NCI-H2196 treated with DMSO at 0.1 percent for 48 hours (cell line): ENCODE data around the gene TMEM255A.
A peak's percentile ranks its signal among the peaks of the same experiment; 100 is the strongest.
"Not testable (repeated sequence)": the region's sequence is repeated elsewhere in the genome, so short reads cannot be mapped to it uniquely, and the experiment has no call there.

Source experiments
- DNase-seq: peaks from one replicate; lab custom pipeline; 2025; ENCODE audit not compliant: unreplicated experiment; lab: John Stamatoyannopoulos, UW

Gene TMEM255A

DNA sequence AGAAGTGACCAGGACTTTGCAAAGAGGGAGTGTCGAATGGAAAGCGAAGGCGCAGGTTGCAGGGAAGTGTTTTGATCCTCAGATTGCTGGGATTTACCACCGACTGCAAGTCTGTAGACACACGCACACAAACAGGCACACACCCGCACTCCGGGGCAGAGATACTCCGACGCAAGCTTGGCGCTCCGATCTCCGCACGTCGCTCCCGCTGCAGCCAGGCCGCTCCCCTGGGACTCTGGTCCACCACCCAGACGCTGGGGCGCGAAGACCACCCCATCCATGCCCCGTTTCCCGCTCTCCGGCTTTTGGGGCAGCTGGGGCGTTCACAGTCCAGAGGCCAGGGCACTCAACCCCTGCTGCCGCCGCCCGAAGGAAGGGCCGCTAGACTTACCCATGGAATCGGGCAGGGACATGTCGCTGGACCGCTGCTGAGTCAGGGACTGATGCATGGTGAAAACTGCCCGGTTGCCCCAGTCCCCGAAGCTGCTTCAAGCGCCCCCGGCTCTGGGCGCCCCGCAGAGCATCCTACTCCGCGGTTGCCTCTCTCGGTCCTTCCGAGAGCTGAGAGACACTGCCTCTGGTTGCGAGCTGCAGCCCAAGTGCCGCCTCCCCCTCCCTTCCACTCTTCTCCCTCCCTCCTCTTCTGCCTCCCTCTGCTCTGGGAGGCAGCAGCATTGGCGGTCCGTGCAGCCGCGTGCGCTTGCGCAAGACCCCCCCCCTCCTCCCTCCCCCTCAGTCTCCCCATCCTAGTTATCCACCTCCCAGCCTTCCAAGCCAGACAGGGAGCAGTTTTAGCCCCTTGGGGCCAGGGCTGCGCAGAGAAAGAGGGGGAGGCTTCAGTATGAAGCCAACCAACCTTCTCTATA is at the start of gene TMEM255A:
Gene TMEM255A, minus strand, starts transcription at position 601 of the 866 bp plus-strand sequence. Its CDS starts 152 bp downstream, at position 449.
- DNase-seq, result no peak

DNA sequence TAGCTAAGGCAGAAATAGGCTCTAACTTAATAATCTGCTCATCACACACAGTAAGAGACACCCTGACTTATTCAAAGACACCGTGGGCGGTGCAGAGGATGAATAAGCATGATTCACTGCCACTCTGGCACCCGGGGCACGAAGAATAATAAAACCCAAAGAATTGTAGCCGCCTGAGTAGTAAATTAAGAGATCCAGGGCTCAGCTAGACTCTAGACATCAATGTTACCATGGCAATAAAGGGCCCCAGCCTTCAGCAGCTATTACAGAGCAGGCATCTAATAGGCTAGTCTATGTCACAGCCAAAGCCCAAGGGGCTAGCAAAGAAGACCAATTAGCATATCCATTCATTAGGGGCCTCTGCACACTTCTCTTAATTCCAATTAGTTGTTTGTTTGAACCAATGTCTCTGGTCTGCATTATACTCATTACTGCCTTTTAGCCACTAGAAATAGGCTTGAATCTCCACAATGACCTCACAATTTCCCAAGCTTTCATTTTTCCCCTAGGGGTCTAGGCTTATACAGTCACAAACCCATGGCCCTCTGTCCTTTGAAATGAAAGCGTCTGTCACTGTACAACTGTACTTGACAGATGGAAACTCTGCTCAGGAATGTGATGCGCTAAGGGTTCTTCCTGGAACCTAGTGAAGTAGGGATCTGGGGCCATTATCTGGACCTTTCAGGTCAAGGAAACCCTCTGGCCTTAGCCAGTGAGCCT is 47.6 kb upstream of the TMEM255A start:
- no peak for DNase-seq

DNA sequence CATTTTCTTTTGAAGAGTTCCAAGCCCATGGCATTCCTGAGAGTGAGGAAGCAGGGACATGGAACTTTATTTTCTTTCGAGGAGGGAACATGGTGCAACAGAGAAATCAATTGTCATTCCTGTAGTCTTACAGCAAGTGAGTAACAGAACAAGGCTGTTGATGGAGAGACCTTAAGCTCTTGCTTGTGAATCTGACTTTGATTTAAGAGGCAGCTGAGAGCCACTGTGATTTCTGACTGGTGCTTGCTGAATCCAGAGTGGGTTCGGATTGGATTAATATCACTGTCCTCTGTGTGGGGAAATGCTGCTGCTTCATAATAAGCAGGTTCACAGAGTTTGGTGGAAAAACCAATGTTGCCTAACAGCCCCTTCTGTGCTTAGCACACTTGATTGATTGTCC is 45.9 kb upstream of the TMEM255A start:
- DNase-seq, result no peak

DNA sequence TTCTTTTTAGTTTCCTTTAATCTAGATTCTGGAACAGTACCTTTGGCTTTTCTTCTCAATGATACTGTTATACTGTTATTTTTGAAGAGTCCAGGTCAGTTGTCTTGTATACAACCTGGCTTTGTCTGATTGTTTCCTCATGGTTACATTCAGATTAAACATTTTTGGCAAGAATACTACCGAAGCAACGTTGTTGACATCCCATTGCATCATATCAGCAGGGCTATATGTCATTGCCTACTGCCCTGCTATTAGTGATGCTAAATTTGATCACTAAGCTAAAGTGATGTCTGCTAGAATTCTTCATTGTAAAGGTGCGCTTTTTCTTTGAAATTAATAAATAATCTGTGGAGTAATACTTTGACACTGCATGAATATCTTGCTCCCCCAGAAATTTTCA is 44.8 kb upstream of the TMEM255A start:
- DNase-seq, result no peak

DNA sequence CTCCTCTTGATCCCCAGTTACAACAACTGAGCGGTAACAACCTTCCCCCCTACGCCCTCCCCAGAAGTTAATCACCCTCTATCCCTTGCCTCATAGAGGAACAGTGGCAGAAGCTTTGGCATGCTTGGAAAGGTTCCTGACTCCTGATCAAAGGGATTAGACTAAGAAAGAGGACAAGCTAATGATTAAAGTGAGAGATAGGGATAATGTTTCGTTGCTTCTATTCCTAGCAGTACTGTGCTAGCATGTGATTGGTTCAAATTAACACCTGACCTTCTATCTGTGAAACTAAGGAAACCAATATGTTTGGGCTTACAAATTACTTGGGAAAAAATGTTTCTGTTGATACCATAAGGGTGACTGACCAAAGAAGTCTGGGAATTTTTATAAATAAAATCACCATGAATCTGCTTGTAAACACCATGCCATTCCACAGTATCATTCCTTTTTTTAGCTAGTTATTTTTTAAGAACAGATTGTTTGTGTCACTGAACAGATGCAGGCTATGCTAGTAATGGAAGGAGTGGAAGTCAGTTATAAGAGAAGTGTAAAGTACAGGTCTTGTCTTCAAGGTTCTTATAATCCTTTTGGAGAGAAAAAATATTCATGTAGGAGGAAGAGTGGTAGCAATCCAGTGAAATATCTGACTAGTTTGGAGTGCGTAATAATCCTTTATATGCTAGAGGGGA is 39.3 kb upstream of the TMEM255A start:
- DNase-seq, result no peak

DNA sequence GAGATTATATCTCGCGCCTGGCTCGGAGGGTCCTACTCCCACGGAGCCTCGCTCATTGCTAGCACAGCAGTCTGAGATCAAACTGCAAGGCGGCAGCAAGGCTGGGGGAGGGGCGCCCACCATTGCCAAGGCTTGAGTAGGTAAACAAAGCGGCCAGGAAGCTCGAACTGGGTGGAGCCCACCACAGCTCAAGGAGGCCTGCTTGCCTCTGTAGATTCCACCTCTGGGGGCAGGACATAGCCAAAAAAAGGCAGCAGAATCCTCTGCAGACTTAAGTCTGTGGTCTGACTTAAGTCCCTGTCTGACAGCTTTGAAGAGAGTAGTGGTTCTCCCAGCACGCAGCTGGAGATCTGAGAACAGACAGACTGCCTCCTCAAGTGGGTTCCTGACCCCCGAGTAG is 33.3 kb upstream of the TMEM255A start:
- not testable (repeated sequence) for DNase-seq

DNA sequence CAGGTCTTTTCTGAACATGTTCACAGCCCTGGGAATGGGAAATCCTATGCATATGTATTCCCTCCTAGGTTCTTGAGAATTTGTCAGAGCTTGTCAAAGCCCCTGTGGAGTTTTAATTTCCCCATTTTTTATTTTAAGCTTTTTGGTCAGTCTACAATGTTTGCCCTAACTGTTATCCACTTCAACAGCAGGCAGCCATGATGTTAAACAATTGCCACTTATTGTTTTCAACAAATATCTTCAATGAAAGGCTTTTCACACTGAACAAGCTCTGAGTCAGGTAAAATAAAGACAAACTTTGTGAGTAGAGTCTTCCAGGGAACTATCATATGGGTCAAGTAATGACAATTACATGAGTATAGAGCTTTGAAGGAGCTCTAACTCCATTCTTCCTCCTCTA is 25.6 kb upstream of the TMEM255A start:
- DNase-seq, result no peak

DNA sequence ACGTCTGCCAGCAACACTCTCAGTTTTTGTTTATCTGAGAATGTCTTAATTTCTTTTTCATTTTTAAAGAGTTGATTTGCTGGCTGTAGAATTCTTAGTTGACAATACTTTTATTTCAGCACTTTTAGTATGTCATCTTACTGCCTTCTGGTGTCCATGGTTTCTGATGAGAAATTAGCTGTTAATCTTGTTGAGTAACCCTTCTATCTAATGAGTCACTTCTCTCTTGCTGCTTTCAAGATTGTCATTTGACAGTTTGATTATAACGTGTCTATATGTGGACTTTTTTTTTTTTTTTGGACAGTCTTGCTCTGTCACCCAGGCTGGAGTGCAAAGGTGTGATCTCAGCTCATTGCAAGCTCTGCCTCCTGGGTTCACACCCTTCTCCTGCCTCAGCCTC is 24.0 kb upstream of the TMEM255A start:
- no peak for DNase-seq

DNA sequence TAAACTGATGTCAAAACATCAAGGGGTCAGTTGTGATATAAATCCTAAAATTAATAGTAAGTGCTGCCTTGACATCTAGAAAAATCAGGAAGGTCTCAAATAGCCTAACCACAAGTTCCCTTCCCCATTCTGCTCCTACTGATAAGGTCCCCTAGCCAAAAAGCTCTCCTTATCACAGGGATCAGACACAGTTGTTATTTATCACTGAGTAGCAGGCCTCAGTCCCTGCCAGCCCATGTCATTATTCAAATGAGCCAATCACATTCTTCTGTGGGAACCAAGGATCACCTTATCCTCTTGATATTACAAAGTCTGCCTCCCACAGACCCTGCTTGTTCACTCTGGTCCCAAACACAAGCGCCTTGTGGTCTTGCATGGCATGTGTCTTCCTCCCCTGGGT is 23.3 kb upstream of the TMEM255A start:
- no peak for DNase-seq

DNA sequence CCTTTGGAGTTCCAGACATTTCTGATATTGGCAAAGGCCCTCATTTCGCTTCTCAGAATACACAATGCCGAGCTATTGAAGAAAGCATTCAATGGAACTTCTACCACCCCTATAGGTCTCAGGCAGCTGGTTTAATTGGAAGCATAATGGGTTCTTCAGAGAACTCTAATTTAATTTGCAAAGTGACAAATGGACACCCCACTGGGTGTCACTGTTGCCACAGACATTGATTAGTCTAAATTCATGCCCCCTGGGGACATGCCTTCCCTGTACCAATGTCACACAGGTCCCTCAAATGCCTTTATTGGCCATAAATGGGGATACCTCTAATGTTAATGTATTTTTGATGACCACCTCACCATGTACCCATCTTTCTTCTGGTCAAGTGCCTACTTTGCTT is 22.9 kb upstream of the TMEM255A start:
- no peak for DNase-seq

DNA sequence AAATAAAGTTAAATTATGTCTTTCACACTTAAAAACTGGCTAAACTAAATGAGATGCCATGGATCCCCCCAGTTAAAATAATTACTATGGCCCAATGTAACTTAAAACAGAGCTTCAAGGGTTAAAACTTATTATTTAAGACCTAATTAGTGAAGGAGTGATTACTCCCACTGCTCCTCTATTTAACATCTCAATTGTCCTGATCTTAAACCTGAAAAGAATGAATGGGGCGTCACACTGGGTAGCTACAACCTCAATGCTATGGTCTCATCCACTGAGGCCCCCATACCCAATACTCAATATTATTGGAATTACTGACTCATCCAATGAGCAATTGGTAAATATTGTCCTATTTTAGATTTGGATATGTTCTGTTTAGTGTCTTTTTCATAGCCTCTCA is 21.1 kb upstream of the TMEM255A start:
- no peak for DNase-seq

DNA sequence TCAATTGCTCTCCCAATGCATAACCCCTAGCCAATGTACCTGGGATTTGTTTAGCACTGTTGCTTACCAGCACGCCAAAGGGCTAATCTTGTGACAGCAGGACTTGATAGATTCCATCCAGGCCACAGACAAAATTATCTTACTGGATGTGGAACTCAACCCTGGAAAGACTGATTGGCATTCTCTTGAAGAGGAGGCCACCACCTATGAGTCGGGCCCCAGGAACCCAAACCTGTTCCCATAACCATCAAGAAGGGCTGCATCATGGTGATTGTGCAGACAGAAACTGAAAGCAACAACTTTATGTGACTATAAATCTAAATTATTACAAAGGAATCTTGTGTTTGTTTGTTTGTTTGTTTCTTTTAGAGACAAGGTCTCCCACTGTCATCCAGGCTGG is 19.9 kb upstream of the TMEM255A start:
- no peak for DNase-seq

DNA sequence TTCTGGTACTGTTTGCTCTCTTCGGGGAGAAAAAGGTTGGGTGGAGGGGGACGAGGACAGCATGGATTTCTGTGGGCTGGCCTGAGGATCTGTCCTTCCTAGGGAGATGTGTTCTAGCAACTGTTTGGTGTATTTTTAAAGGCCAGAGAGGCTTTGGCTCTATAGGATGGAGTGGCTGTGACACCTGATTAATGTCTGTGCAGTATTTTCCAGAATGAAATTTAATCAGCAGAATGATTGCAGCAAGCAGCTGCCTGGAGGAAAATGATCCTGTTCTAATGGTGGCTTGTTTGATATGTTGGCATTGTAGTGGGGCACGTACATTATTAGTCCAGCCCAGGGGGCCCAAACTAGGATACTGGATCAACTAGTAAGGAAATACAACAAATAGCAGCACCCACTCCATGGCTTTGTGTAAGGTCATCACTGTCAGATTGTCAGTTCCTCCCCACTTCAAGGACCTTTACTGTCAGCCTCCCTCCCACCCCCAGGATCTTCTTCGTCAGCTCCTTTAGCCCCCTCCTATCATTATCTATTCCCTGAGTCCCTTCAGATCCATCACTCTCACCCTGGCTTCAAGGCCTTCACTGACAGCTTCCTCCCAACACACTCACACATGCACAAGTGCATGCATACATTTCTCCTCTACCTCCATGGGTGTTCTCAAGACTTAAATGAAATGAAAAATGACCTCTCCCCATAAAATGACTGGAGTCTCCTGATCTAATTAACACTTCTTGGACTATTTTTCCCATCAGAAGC is 10.4 kb upstream of the TMEM255A start:
- DNase-seq, result no peak

DNA sequence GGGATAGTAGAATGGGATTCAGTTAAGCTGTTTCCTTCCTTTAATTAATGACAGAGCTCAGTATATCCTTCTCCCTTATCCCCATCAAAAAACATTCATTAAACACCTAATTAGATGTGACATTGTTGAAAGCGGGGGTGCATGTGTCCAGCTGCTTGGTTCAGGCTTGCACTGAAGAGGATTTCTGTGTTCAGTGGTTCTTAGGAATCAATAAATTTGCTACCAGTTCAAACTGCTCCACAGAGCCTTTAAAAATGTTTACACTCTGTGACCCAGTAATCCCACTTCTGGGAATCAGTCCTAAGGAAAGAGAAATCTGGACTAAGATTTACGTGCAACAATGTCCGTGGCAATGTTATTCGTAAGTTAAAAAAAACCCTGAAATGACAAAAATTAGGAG is 7.2 kb upstream of the TMEM255A start:
- DNase-seq, result no peak

DNA sequence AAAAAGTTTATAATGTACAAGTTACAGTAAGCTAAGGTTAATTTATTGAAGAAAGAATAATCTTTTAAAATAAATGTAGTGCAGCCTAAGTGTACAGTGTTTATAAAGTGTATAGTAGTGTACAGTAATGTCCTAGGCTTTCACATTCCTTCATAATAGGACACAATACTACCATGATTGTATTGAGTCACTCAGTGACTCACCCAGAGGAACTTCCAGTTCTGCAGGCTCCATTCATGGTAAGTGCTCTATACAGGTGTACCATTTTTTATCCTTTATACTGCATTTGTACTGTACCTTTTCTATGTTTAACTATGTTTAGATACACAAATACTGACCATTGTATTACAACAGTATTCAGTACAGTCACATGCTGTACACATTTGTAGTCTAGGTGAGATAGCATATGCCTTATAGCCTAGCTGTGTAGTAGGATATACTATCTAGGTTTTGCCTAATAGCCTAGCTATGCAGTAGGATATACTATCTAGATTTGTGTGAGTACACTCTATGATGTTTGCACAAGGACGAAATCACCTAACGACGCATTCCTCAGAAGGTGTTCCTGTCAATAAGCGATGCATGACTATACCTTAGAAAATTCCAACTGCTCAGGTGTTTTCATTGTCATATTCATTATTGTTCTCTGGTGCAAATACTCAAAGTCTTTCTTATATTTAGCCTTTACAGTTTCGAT is 5.5 kb upstream of the TMEM255A start:
- no peak for DNase-seq

DNA sequence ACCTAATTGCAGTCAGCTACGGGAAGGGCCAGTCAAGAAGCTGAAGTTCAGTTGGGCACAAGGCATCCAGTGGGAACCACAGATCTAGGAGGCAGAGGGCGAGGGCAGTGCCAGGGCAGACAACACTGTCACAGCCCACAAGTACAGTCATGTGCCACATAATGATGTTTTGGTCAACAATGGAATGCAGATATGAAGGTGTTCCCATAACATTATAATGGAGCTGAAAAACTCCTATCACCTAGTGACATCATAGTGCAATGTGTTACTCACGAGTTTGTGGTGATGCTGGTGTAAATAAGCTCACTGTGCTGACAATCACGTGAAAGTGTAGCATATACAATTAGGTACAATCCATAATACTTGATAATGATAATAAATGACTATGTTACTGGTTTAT is 4.5 kb upstream of the TMEM255A start:
- no peak for DNase-seq

DNA sequence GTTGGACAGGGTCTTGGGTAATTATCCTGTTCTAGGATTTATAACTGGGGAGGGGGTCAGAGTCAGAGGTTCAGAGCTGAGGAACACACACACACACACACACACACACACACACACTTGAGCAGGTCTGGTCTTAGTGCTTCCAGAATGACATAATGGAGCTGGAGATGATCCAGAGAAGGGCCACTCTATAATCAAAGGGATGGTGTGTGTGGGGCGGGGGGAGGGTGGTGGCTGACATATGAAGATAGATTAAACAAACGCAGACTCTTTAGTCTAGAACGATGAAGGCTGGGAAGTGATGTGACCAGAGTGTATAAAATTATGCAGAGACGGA is 434 bp upstream of the TMEM255A start:
- no peak for DNase-seq

DNA sequence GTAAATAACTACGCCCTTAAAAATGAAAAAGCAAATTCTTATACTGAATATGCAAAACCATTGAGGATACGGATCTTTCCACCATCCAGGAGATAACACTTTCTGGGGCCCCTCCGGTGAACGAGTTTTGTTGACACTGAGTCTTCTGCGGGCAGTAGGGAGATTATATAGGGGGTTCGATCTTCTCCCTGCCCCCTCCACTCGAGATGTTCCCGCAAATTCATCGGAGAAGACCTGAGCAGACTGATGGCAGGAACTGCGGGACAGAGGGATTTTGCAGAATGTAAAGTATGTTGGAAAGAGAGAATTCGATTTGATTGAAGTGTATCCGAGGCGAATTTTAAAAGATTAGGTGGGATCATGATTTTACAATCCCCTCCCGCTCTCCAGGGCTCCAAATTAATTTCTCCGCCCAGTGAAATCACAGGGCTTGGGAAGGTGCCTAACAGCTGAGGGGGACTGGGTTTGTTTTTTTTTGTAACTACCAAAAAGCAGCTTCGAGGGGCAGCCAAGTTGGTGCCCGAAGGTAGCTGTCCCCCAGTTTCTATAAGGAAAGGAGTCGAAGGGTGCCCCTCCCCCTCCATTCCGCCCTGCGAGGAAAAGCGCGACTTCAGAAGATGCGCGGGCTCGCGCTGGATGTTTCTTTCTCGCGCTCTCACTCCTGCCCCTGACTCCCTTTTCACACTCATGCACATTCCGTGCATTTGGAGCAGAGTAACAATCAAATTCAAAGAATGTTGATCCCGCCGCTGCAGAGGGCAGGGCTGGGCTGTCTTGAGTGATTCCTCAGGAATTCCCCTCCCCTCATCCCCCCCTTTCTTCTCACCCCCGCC is 1.2 kb downstream of the TMEM255A start:
- no peak for DNase-seq

DNA sequence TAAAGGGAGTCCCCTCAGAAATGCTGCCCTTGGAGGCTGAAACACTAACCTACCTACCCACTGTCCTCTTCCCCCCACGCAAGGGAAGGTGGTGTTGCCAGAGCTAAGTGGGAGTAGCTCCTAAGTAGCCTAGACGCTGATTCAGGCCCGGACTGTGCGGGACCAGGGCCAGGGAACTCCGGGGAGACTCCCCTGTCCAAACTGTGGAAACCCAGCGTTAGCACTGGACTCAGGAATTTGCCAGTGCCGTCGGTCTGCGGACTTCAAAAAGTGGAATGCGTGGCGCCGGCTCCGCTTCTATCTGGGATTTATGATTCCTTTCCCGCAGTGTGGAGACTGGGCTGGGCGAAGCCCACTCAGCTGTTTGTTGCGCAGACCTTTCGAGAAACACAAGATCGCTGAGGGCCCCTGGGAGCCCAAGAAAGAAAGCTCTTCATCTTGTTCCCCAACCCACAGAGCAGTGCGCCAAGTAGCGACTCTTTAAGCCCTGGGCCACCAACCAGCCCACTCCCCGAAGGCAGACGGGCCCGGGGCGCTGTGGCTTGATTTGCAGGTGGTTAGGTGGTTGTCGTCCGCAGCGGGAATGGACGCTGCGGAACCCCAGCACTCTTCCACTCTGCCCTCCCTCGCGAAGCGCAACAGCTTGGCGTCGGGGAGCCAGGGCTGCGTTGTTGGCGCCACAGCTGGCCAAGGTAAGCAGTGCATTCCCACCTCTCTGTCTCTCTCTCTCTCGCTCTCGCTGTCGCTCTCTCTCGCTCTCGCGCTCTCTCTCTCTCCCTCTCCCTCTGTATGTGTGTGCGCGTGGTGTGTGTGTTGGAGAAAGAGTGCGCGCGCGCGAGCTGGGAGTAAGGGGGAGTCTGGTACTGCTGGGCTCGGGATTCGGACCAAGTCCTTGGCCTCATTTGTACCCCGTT is 2.0 kb downstream of the TMEM255A start:
- DNase-seq, result peak; percentile 44
